Mesenchymal stem cell (in vitro differentiated cells and primary cell): ENCODE measurements around the gene AP4B1. TPM values are rescaled to one million over a fixed set of nuclear protein-coding genes. Genes with fewer than 3 reads are reported as not detected.

Experiments
- DNase-seq: peaks from one replicate; pipeline ENCODE4 v3.0.0-alpha.2; 2013
- H2AFZ ChIP-seq: one replicate; pipeline ENCODE4 v1.6.1; 2013; ENCODE audit warnings: low read depth, mild to moderate bottlenecking, control low read depth, inconsistent platforms, low read length, moderate library complexity
- H2AK5ac ChIP-seq: 2 replicates; pipeline ENCODE4 v1.6.1; 2013; ENCODE audit warnings: low read length, moderate library complexity, mild to moderate bottlenecking, inconsistent platforms; ENCODE audit not compliant: severe bottlenecking
- H2BK120ac ChIP-seq: one replicate; pipeline ENCODE4 v1.6.1; 2013; ENCODE audit warnings: low read depth, mild to moderate bottlenecking, inconsistent platforms, low read length, moderate library complexity
- H2BK12ac ChIP-seq, 2 experiments: one replicate each; pipeline ENCODE4 v1.6.1; 2013; ENCODE audit warnings: inconsistent platforms in 2 of 2, low read length in 2 of 2, mild to moderate bottlenecking in 2 of 2, moderate library complexity in 2 of 2, control low read depth in 1 of 2
- H2BK15ac ChIP-seq: one replicate; pipeline ENCODE4 v1.6.1; 2013; ENCODE audit warnings: mild to moderate bottlenecking, low read depth, inconsistent platforms; ENCODE audit not compliant: poor library complexity, severe bottlenecking
- H2BK5ac ChIP-seq: 2 replicates; pipeline ENCODE4 v1.6.1; 2013; ENCODE audit warnings: low read depth, mild to moderate bottlenecking, low read length, control low read depth, inconsistent platforms; ENCODE audit not compliant: poor library complexity, severe bottlenecking
- H3K14ac ChIP-seq, 2 experiments: one replicate each; pipeline ENCODE4 v1.6.1; 2013; ENCODE audit warnings: inconsistent platforms in 2 of 2, low read length in 2 of 2, control low read depth in 1 of 2, mild to moderate bottlenecking in 1 of 2, moderate library complexity in 1 of 2
- H3K18ac ChIP-seq, 2 experiments: one replicate each; pipeline ENCODE4 v1.6.1; 2013; ENCODE audit warnings: inconsistent platforms in 2 of 2, low read length in 2 of 2, control low read depth in 1 of 2, low read depth in 1 of 2, mild to moderate bottlenecking in 1 of 2
- H3K23ac ChIP-seq, 2 experiments: one replicate each; pipeline ENCODE4 v1.6.1; 2013; ENCODE audit warnings: inconsistent platforms in 2 of 2, low read length in 2 of 2, mild to moderate bottlenecking in 2 of 2, moderate library complexity in 2 of 2, control low read depth in 1 of 2
- H3K27ac ChIP-seq: 2 replicates; pipeline ENCODE4 v1.5.1; 2013; ENCODE audit warnings: mild to moderate bottlenecking, moderate library complexity, low read length, control low read depth, inconsistent platforms; ENCODE audit not compliant: poor library complexity, severe bottlenecking
- H3K27me3 ChIP-seq, 2 experiments: 2 replicates each; pipeline versions ENCODE4 v1.6.1 to v1.7.0; 2013; ENCODE audit warnings: low read length in 2 of 2, mild to moderate bottlenecking in 2 of 2, moderate library complexity in 2 of 2, control low read depth in 1 of 2, inconsistent platforms in 1 of 2; ENCODE audit not compliant: control insufficient read depth in 1 of 2, insufficient read depth in 1 of 2
- H3K36me3 ChIP-seq, 2 experiments: 2 replicates each; pipeline versions ENCODE4 v1.6.1 to v1.7.0; 2013; ENCODE audit warnings: low read length in 2 of 2, control low read depth in 1 of 2, inconsistent platforms in 1 of 2, low read depth in 1 of 2, mild to moderate bottlenecking in 1 of 2; ENCODE audit not compliant: insufficient read depth in 2 of 2, control insufficient read depth in 1 of 2
- H3K4ac ChIP-seq, 2 experiments: one replicate each; pipeline ENCODE4 v1.6.1; 2013; ENCODE audit warnings: inconsistent platforms in 2 of 2, low read length in 2 of 2, mild to moderate bottlenecking in 2 of 2, moderate library complexity in 2 of 2, control low read depth in 1 of 2, low read depth in 1 of 2
- H3K4me1 ChIP-seq: 2 replicates; pipeline ENCODE4 v1.6.1; 2013; ENCODE audit warnings: low read depth, low read length, control low read depth; ENCODE audit not compliant: control insufficient read depth, insufficient read depth
- H3K4me2 ChIP-seq: 2 replicates; pipeline ENCODE4 v1.6.1; 2013; ENCODE audit warnings: low read length, mild to moderate bottlenecking, inconsistent platforms; ENCODE audit not compliant: poor library complexity, severe bottlenecking
- H3K4me3 ChIP-seq, 2 experiments: 2 replicates each; pipeline versions ENCODE4 v1.5.1 to v1.7.0; 2013; ENCODE audit warnings: low read length in 2 of 2, mild to moderate bottlenecking in 2 of 2, control low read depth in 1 of 2, low read depth in 1 of 2; ENCODE audit not compliant: insufficient read depth in 1 of 2
- H3K79me1 ChIP-seq: replicated peaks from 2 replicates; pipeline ENCODE4 v1.6.1; 2013; ENCODE audit warnings: mild to moderate bottlenecking, control low read depth, low read length, inconsistent platforms; ENCODE audit not compliant: poor library complexity, severe bottlenecking
- H3K9ac ChIP-seq: 2 replicates; pipeline ENCODE4 v1.7.0; 2013; ENCODE audit warnings: mild to moderate bottlenecking, low read length, moderate library complexity
- H3K9me3 ChIP-seq: 2 replicates; pipeline ENCODE4 v1.7.0; 2013; ENCODE audit warnings: mild to moderate bottlenecking, low read length; ENCODE audit not compliant: control insufficient read depth
- H4K8ac ChIP-seq: one replicate; pipeline ENCODE4 v1.6.1; 2013; ENCODE audit warnings: inconsistent platforms, mild to moderate bottlenecking, low read length, moderate library complexity
- H4K91ac ChIP-seq: one replicate; pipeline ENCODE4 v1.6.1; 2013; ENCODE audit warnings: mild to moderate bottlenecking, low read length, inconsistent platforms
- WGBS: methylation state at CpG from one replicate; pipeline ENCODE4 v1.1.7; 2013; ENCODE audit warnings: mixed read lengths; 5-methylcytosine and 5-hydroxymethylcytosine counted together
- polyA plus RNA-seq, 2 experiments: library from polyadenylated mRNA; stranded (reverse); fragments of 200-250 nt; gene quantifications; one replicate each; pipeline ENCODE4 v1.2.3, GENCODE V29; 2013

AP4B1 gene
- polyA plus RNA-seq (2013, experiment 1 of 2), result 5.4 TPM
- polyA plus RNA-seq (2013, experiment 2 of 2), result 6.2 TPM

- H3K9ac ChIP-seq, result peak within 1 kb of the TSS; percentile 97
- peak within 1 kb of the TSS; percentile 22 for H2AK5ac ChIP-seq
- no peak within 1 kb of the TSS for H2BK15ac ChIP-seq
- peak within 1 kb of the TSS in 1 of 2 experiments; percentile 89 for H3K4ac ChIP-seq
- H3K14ac ChIP-seq, result peak within 1 kb of the TSS; percentile 80 to 98
- DNase-seq, result peak; percentile 100
- H3K4me2 ChIP-seq, result peak within 1 kb of the TSS; percentile 86
- peak within 1 kb of the TSS; percentile 59 for H2BK5ac ChIP-seq
- peaks cover 26% of the 10 kb centered on the region for H3K79me1 ChIP-seq
- peak within 1 kb of the TSS; percentile 97 for H3K27ac ChIP-seq
- no peak within 1 kb of the TSS for H2BK120ac ChIP-seq
- peaks cover 14 to 42% of the 10 kb centered on the region in 2 experiments for H3K36me3 ChIP-seq
- H4K91ac ChIP-seq, result peak within 1 kb of the TSS; percentile 82
- peaks cover 6% of the 10 kb centered on the region for H3K4me1 ChIP-seq
- peak within 1 kb of the TSS in 1 of 2 experiments; percentile 66 for H2BK12ac ChIP-seq
- peak within 1 kb of the TSS; percentile 87 for H4K8ac ChIP-seq
- H3K4me3 ChIP-seq, result peak within 1 kb of the TSS; percentile 78 to 97
- H3K18ac ChIP-seq, result peak within 1 kb of the TSS; percentile 90 to 95
- H3K23ac ChIP-seq, result peak within 1 kb of the TSS in 1 of 2 experiments; percentile 67
- peak within 1 kb of the TSS; percentile 79 for H2AFZ ChIP-seq
- H3K27me3 ChIP-seq, result no peaks in the 10 kb centered on the region
- H3K9me3 ChIP-seq, result no peaks in the 10 kb centered on the region
- under 1% methylated on average over 67 of the region's 67 CpGs for WGBS
Observed at GRCh38 chr1:113904674-113905434, at the start of gene AP4B1, which contains the start of gene DCLRE1B. TSS of gene AP4B1 (minus strand) at chr1:113904799. CDS start at chr1:113904717, 82 bp downstream. TSS of gene DCLRE1B (plus strand) at chr1:113905326. CDS start at chr1:113905587, 261 bp downstream.

- no peak overlapping the region for H3K4me3 ChIP-seq
- H3K9me3 ChIP-seq, result no peaks in the 10 kb centered on the region
- no peak overlapping the region for H2BK120ac ChIP-seq
- no peak overlapping the region for H4K8ac ChIP-seq
- no peak overlapping the region for H2AFZ ChIP-seq
- H3K9ac ChIP-seq, result no peak overlapping the region
- peaks cover 0 to 28% of the 10 kb centered on the region in 2 experiments for H3K36me3 ChIP-seq
- H2BK15ac ChIP-seq, result no peak overlapping the region
- H3K27ac ChIP-seq, result no peak overlapping the region
- no peak overlapping the region for H3K18ac ChIP-seq
- H2BK12ac ChIP-seq, result no peak overlapping the region
- H3K4ac ChIP-seq, result no peak overlapping the region
- H2BK5ac ChIP-seq, result no peak overlapping the region
- 100% methylated on average over 1 of the region's 2 CpGs for WGBS
- H3K4me1 ChIP-seq, result no peaks in the 10 kb centered on the region
- no peak for DNase-seq
- H3K23ac ChIP-seq, result no peak overlapping the region
- H2AK5ac ChIP-seq, result no peak overlapping the region
- H3K14ac ChIP-seq, result no peak overlapping the region
- no peak overlapping the region for H4K91ac ChIP-seq
- H3K79me1 ChIP-seq, result peaks cover 14% of the 10 kb centered on the region
- no peak overlapping the region for H3K4me2 ChIP-seq
- no peaks in the 10 kb centered on the region for H3K27me3 ChIP-seq
Observed at GRCh38 chr1:113951719-113952118, 47.1 kb upstream of the AP4B1 start.

DNA sequence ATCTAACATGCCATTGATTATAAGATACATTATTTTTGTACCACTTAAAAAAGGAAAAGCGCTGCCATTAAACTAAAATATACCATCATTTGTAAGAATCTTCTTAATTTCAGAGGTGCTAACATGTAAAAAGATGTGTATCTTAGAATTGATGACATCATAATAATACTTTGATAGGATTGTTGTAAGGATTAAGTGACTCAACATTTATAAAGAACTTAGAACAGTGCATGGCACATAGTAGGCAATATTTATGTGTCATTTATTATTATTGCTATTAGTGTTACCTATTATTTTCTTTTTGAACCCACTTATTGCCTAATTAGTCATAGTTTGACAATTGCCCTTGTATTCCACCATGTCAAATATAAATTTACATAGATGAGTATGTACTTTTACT, 46.3 kb upstream of the AP4B1 start:
- H3K4me1 ChIP-seq, result no peaks in the 10 kb centered on the region
- H3K4me3 ChIP-seq, result no peak overlapping the region
- H3K14ac ChIP-seq, result no peak overlapping the region
- no peak overlapping the region for H4K91ac ChIP-seq
- no peak overlapping the region for H2BK15ac ChIP-seq
- no peak overlapping the region for H3K4ac ChIP-seq
- H3K27me3 ChIP-seq, result no peaks in the 10 kb centered on the region
- no peak overlapping the region for H2BK12ac ChIP-seq
- H2BK120ac ChIP-seq, result no peak overlapping the region
- no peak overlapping the region for H2AFZ ChIP-seq
- no CpG with 5 or more reads among the region's 1 CpG for WGBS
- H3K27ac ChIP-seq, result no peak overlapping the region
- peaks cover 0 to 23% of the 10 kb centered on the region in 2 experiments for H3K36me3 ChIP-seq
- H2AK5ac ChIP-seq, result no peak overlapping the region
- no peak overlapping the region for H2BK5ac ChIP-seq
- no peak overlapping the region for H4K8ac ChIP-seq
- no peak overlapping the region for H3K4me2 ChIP-seq
- peaks cover 14% of the 10 kb centered on the region for H3K79me1 ChIP-seq
- H3K9me3 ChIP-seq, result no peaks in the 10 kb centered on the region
- no peak for DNase-seq
- H3K9ac ChIP-seq, result no peak overlapping the region
- H3K23ac ChIP-seq, result no peak overlapping the region
- H3K18ac ChIP-seq, result no peak overlapping the region

GRCh38 chr1:113949007-113949406, 44.4 kb upstream of the AP4B1 start:
- Histone ChIP-seq H3K36me3 (peaks cover 4 to 12% of the 10 kb centered on the region in 2 experiments), H2BK12ac (no peak overlapping the region), H2BK120ac (no peak overlapping the region), H3K14ac (no peak overlapping the region), H3K4me1 (no peaks in the 10 kb centered on the region), H3K27me3 (no peaks in the 10 kb centered on the region), H2AK5ac (no peak overlapping the region), H3K9ac (no peak overlapping the region), H3K23ac (no peak overlapping the region), H3K18ac (no peak overlapping the region), H3K4me2 (no peak overlapping the region), H3K9me3 (no peaks in the 10 kb centered on the region), H3K79me1 (peaks cover 15% of the 10 kb centered on the region), H3K4ac (no peak overlapping the region), H4K8ac (no peak overlapping the region), H3K4me3 (no peak overlapping the region), H3K27ac (no peak overlapping the region), H2AFZ (no peak overlapping the region), H2BK5ac (no peak overlapping the region), H2BK15ac (no peak overlapping the region), H4K91ac (no peak overlapping the region)
- peak; percentile 38 for DNase-seq
- WGBS, result 95% methylated on average over 5 of the region's 5 CpGs
